Measurements from ENCODE around the gene LTBP3. TPM values are rescaled to one million over a fixed set of nuclear protein-coding genes. Genes with fewer than 3 reads are reported as not detected.

The LTBP3 gene
- total and polyA plus RNA-seq, 2 of the 13 experiments (the other 11 are each of a cell fraction or from before 2014, with no cell fraction given), result 12.2 to 68.1 TPM

GRCh38 chr11:65563601-65564000 is 5.4 kb upstream of the LTBP3 start:
- no peak for ATAC-seq
- Histone ChIP-seq H2AFZ (ENCODE audit: low read length) (no peak overlapping the region), H3K36me3 (replicated peaks in 1 of 2; ENCODE audit: control insufficient read depth in 1 of 2, insufficient read depth in 2 of 2, low read length in 2 of 2) (no peaks in the 10 kb centered on the region), H3K4me2 (ENCODE audit: low read depth, low read length) (peak overlapping the region; percentile 62; the same call in 1 of the 2 replicates), H3K27ac (ENCODE audit: extremely low read length, insufficient read depth, low read length) (no peak overlapping the region), H3K9me3 (ENCODE audit: low read length) (no peaks in the 10 kb centered on the region), H3K4me1 (ENCODE audit: insufficient read depth, low read length) (peaks cover 55% of the 10 kb centered on the region), H3K27me3 (ENCODE audit: control insufficient read depth in 1 of 2, insufficient read depth in 2 of 2, low read length in 2 of 2) (no peaks in the 10 kb centered on the region), H4K20me1 (ENCODE audit: insufficient read depth, low read length) (no peaks in the 10 kb centered on the region), H3K4me3 (replicated peaks in 1 of 3; ENCODE audit: insufficient read depth in 1 of 3, low read depth in 2 of 3, low read length in 3 of 3) (no peak overlapping the region), H3K79me2 (ENCODE audit: insufficient read depth, low read length) (no peaks in the 10 kb centered on the region), H3K9ac (ENCODE audit: insufficient read depth, low read depth, low read length) (no peak overlapping the region)
- no peak for FAIRE-seq
- no TSS peak for BruUV-seq (replicated peaks)
- CTCF ChIA-PET (ENCODE audit: low intra/inter-chr PET ratio, low total read pairs), result no interaction called here
- TF ChIP-seq ZFY (CRISPR knock-in tag; IDR thresholded peaks at IDR 0.05) (no peak), DPF2 (CRISPR knock-in tag; IDR thresholded peaks at IDR 0.05; ENCODE audit: borderline replicate concordance, low read depth) (no peak), ZNF143 (CRISPR knock-in tag; IDR thresholded peaks at IDR 0.05) (no peak), ATF7-NPFF (CRISPR knock-in tag; IDR thresholded peaks at IDR 0.05; ENCODE audit: low read depth) (no peak), HNRNPL (IDR thresholded peaks at IDR 0.05; ENCODE audit: low read depth, low read length) (no peak), TAF15 (IDR thresholded peaks at IDR 0.05; ENCODE audit: low read depth, low read length, poor library complexity, severe bottlenecking) (no peak), PHF5A (CRISPR knock-in tag; IDR thresholded peaks at IDR 0.05; ENCODE audit: low read depth, unreplicated experiment) (no peak), ZBTB49 (CRISPR knock-in tag; IDR thresholded peaks at IDR 0.05; ENCODE audit: borderline replicate concordance) (no peak), GMEB2 (CRISPR knock-in tag; IDR thresholded peaks at IDR 0.05; ENCODE audit: low read depth) (no peak), ZNF260 (CRISPR knock-in tag; IDR thresholded peaks at IDR 0.05; ENCODE audit: borderline replicate concordance, low read depth) (no peak), SIX1 (CRISPR knock-in tag; IDR thresholded peaks at IDR 0.05; ENCODE audit: borderline replicate concordance) (no peak), ZBTB1 (CRISPR knock-in tag; IDR thresholded peaks at IDR 0.05; ENCODE audit: borderline replicate concordance) (no peak)
- TF ChIP-seq, protein P1, sequence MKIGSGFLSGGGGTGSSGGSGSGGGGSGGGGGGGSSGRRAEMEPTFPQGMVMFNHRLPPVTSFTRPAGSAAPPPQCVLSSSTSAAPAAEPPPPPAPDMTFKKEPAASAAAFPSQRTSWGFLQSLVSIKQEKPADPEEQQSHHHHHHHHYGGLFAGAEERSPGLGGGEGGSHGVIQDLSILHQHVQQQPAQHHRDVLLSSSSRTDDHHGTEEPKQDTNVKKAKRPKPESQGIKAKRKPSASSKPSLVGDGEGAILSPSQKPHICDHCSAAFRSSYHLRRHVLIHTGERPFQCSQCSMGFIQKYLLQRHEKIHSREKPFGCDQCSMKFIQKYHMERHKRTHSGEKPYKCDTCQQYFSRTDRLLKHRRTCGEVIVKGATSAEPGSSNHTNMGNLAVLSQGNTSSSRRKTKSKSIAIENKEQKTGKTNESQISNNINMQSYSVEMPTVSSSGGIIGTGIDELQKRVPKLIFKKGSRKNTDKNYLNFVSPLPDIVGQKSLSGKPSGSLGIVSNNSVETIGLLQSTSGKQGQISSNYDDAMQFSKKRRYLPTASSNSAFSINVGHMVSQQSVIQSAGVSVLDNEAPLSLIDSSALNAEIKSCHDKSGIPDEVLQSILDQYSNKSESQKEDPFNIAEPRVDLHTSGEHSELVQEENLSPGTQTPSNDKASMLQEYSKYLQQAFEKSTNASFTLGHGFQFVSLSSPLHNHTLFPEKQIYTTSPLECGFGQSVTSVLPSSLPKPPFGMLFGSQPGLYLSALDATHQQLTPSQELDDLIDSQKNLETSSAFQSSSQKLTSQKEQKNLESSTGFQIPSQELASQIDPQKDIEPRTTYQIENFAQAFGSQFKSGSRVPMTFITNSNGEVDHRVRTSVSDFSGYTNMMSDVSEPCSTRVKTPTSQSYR (CRISPR knock-in tag; IDR thresholded peaks at IDR 0.05; ENCODE audit: borderline replicate concordance), result no peak
- TF ChIP-seq, protein P2, sequence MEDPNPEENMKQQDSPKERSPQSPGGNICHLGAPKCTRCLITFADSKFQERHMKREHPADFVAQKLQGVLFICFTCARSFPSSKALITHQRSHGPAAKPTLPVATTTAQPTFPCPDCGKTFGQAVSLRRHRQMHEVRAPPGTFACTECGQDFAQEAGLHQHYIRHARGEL (CRISPR knock-in tag; IDR thresholded peaks at IDR 0.05), result no peak
- no peak for DNase-seq (ENCODE audit: low spot score)
- POLR2A ChIA-PET, result interaction anchor here (2.2 kb wide), 1 partner anchor 12 kb away, joined by 6 read pairs; no protein-coding TSS in a partner anchor
- intact Hi-C loops (cut with micrococcal nuclease; ENCODE audit: unreplicated experiment), result no loop called here
- in situ Hi-C loops (cut with HindIII; ENCODE audit: extremely low pct_ligation_motif_present, low pct_unique_long_range_greater_than_20kb), result no loop called here
- 100% methylated on average over 3 of the region's 4 CpGs for WGBS (ENCODE audit: low lambda C conversion rate)
